Measurements from ENCODE around the gene ECT2L. TPM values are rescaled to one million over a fixed set of nuclear protein-coding genes. Genes with fewer than 3 reads are reported as not detected.

Gene ECT2L
- total RNA-seq, 1 donor from 2014 or later, result not detected

DNA sequence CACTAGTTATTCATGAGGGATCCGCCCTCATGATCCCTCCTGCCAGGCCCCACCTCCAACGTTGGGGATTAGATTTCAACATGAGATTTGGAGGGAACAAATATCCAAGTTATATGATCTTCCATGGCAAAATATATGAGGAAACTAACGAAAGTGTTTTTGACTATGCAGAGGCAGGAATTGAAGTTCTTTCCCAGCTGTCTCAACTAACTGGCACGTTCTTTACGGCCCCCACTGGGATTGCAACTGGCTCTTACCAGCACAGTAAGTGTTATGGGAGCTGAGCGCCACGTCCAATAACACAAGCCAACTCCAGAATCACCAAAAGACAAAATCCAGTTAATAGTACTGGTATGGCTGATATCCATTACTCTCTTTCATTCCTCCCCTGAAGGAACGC is 66.6 kb downstream of the ECT2L start:
- DNase-seq (ENCODE audit: low spot score), result no peak

GRCh38 chr6:138863321-138863720 is 67.4 kb downstream of the ECT2L start:
- DNase-seq (ENCODE audit: low spot score), result no peak

GRCh38 chr6:138864343-138864890 is 68.5 kb downstream of the ECT2L start:
- peak; percentile 57 for DNase-seq (ENCODE audit: low spot score)

DNA sequence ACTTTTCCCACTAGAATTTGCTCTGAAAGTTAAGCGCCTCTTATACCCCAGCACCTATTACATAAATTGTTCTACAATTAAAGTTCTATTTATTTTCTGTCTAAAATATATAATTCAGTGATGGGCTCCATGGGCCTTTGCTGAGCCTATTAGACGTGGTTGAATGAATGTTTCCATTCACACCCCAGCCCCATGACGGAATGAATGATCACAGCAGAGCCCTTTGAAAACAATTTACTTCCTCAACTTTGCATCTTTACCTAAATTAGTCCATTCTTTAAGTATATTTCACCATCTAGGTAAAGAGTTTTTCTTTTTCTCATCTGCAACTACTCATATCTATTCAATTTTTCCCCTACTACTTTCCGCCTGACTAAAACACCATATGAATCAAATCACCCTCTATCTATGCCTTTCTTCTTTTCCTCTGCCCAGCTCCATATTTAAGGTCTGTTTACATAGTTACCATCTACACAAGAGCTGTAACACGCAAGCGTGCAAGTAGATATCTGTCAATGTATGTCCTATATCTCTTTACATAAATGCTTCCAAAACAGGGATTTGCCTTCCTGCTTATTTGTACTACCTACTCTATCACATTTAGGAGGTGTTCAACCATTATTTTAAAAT is 69.7 kb downstream of the ECT2L start:
- DNase-seq (ENCODE audit: low spot score), result peak; percentile 70

DNA sequence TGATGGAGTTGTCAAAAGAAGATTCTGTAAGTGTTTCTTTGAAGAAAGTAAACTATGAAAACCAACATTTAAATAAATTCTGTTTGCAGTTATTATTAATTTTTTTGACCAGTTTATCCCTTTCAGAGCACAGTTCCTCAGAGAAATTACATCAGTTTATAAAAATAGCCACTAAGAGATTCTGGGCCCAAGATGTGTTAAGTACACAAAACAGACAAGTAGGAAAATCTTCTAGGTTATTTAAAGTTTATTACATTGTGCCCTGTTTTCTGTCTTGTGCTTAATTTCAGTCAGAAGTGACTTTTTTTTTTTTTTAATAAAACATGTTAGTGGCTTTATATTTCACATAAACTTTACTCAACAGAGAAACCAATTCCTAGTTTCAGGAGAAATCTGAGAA is 72.3 kb downstream of the ECT2L start:
- peak; percentile 91 for DNase-seq (ENCODE audit: low spot score)

DNA sequence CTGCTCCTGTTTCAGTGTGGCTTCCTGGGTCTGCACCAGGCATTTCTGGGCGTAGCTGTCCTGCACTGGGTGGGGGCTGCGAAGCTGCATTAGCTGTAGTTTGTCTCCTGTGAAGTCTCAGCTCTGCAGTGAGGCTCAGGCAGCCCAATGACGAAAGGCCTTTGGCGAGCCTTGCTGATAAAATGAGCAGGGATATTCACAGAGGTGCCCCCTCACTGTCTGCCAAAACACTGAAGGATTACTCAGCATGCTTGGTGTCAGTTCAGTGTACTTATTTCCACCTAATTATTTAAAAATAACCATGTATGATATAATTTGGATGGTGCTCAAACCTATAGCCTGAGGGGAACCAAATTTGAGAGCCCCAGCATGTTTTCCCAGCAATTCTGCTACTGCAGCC is 73.5 kb downstream of the ECT2L start:
- DNase-seq (ENCODE audit: low spot score), result peak; percentile 95

DNA sequence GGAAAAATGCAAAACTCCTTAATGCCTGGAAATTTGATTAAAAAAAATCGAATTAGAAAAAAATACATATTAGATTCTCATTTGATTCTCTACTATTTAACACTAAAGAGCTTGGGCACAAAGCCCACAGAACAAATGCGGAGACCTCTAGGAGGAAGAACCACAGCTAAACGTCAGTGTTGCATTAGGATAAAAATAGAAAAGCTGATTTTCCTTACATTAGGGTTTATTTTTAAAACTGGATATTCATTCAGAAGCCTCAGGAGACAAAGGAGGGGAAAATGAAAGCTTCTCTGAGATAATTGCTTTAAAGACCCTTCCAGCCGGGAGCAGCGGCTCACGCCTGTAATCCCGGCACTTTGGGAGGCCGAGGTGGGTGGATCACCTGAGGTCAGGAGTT is 77.3 kb downstream of the ECT2L start:
- peak; percentile 11 for DNase-seq (ENCODE audit: low spot score)

- no peak for DNase-seq (ENCODE audit: low spot score)
Observed at GRCh38 chr6:138882369-138883017, 86.6 kb downstream of the ECT2L start.

DNA sequence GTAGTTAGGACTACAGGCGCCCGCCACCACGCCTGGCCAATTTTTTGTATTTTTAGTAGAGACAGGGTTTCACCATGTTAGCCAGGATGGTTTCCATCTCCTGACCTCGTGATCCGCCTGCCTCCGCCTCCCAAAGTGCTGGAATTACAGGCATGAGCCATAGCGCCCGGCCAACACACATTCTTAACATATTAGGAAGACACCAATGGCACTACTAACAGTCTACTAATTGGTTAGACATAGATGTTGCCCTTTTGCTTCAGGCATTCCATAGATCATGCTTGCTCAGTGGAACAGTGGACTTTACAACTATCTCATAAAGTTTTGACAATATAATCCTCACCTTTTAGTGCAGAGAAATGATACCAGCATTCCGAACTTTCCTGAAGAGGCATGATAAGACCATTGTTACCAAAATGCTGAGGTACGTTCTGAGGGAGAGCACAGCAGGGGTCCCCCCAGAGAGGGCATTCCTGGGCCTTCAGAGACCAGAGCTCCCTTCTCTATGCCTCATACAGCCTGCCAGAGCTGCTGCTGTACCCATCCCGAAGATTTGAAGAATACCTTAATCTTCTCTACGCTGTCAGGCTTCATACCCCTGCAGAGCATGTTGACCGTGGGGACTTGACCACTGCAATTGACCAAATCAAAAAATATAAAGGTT is 89.4 kb downstream of the ECT2L start:
- no peak for DNase-seq (ENCODE audit: low spot score)

- DNase-seq (ENCODE audit: low spot score), result no peak
Observed at GRCh38 chr6:138891255-138891986, 95.5 kb downstream of the ECT2L start.

GRCh38 chr6:138896104-138896756 is 100.3 kb downstream of the ECT2L start:
- DNase-seq (ENCODE audit: low spot score), result no peak

GRCh38 chr6:138897031-138897430 is 101.1 kb downstream of the ECT2L start:
- DNase-seq (ENCODE audit: low spot score), result no peak

DNA sequence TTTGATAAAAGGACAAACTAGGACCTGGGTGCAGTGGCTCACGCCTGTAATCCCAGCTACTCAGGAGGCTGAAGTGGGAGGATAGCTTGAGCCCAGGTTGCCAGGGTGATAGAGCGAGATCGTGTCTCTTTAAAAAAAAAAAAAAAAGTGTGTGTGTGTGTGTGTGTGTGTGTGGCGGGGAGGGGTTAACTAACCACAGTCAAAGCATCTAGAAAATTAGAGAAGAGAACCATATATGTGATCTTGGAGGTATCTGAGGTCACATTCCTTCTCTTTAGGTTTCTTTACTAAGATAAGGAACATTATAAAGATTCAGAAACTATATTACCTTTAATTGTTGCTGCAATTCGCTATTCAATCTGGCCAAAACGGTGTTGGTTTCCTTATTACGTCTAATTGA is 111.3 kb downstream of the ECT2L start:
- DNase-seq (ENCODE audit: low spot score), result no peak

DNA sequence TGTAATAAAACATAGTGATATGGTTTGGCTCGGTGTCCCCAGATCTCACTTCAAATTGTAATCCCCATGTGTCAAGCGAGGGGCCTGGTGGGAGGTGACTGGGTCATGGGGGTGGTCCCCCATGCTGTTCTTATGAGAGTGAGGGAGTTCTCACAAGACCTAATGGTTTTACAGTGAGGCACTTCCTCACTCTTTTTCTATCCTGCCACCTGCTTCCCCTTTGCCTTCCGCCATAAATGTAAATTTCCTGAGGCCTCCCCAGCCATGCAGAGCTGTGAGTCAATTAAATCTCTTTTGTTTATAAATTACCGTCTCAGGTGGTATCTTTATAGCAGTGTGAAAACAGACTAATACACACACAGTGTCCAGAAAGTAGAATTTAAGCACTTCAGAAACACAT is 113.6 kb downstream of the ECT2L start:
- no peak for DNase-seq (ENCODE audit: low spot score)

DNA sequence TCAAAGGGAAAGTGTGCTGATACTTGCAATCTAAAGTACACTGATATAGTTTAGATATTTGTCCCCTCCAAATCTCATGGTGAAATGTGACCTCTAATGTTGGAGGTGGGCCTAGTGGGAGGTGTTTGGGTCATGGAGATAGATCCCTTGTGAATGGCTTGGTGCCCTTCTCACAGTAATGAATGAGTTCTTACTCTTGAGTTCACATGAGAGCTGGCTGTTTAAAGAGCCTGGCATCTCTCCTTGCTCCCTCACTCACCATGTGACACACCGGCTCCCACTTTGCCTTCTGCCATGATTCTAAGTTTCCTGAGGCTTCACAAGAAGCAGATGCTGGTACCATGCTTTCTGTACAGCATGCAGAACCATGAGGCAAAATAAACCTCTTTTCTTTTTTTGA is 114.1 kb downstream of the ECT2L start:
- DNase-seq (ENCODE audit: low spot score), result no peak

- DNase-seq (ENCODE audit: low spot score), result no peak
Observed at GRCh38 chr6:138912308-138912707, 116.4 kb downstream of the ECT2L start.

- no peak for DNase-seq (ENCODE audit: low spot score)
Observed at GRCh38 chr6:138914701-138915100, 118.8 kb downstream of the ECT2L start.

- no peak for DNase-seq (ENCODE audit: low spot score)
Observed at GRCh38 chr6:138920906-138921305, 125.0 kb downstream of the ECT2L start.

GRCh38 chr6:138923561-138923960 is 127.7 kb downstream of the ECT2L start:
- no peak for DNase-seq (ENCODE audit: low spot score)

GRCh38 chr6:138925806-138926205 is 129.9 kb downstream of the ECT2L start:
- DNase-seq (ENCODE audit: low spot score), result no peak

DNA sequence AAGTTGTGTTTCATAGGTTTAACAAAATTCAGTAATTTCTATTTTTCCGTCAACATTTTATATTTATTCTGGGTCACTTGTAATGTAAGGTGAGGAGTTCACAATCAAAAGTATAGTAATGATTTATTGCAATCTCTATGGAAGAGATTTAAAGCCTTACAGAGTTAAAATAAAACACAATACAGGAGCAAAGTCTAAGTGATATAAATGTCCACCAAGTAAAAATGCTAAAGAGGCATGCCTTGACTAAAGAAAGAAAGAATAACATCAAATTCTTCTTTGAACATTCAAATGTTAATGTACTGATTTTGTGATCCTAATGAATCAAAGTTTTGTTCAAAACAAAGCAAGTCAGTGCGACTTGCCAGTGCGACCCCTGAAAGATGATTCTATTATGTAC is 130.7 kb downstream of the ECT2L start:
- DNase-seq (ENCODE audit: low spot score), result no peak

GRCh38 chr6:138931660-138932059 is 135.8 kb downstream of the ECT2L start:
- no peak for DNase-seq (ENCODE audit: low spot score)

Measured in umbilical cord (tissue), 2 donors.